ENCODE measurements around the gene LRMDA. TPM values are rescaled to one million over a fixed set of nuclear protein-coding genes. Genes with fewer than 3 reads are reported as not detected.

Gene LRMDA
- total RNA-seq, 2 donors from 2014 or later = 9.6 to 12.6 TPM

GRCh38 chr10:75778665-75779064, 347.2 kb downstream of the LRMDA start:
- Histone ChIP-seq H3K27ac (no peak overlapping the region), H3K36me3 (no peaks in the 10 kb centered on the region), H3K4me3 (no peak overlapping the region), H3K27me3 (replicated peaks; ENCODE audit: insufficient read depth) (no peaks in the 10 kb centered on the region), H3K4me1 (replicated peaks) (peaks cover 6% of the 10 kb centered on the region), H3K9me3 (no peaks in the 10 kb centered on the region)
- TF ChIP-seq POLR2A (IDR thresholded peaks at IDR 0.05) (no peak), POLR2AphosphoS5 (IDR thresholded peaks at IDR 0.05) (no peak)
- TF ChIP-seq, protein P1, sequence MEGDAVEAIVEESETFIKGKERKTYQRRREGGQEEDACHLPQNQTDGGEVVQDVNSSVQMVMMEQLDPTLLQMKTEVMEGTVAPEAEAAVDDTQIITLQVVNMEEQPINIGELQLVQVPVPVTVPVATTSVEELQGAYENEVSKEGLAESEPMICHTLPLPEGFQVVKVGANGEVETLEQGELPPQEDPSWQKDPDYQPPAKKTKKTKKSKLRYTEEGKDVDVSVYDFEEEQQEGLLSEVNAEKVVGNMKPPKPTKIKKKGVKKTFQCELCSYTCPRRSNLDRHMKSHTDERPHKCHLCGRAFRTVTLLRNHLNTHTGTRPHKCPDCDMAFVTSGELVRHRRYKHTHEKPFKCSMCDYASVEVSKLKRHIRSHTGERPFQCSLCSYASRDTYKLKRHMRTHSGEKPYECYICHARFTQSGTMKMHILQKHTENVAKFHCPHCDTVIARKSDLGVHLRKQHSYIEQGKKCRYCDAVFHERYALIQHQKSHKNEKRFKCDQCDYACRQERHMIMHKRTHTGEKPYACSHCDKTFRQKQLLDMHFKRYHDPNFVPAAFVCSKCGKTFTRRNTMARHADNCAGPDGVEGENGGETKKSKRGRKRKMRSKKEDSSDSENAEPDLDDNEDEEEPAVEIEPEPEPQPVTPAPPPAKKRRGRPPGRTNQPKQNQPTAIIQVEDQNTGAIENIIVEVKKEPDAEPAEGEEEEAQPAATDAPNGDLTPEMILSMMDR (IDR thresholded peaks at IDR 0.05) = no peak
- intact Hi-C loops (cut with DNase I) = loop anchor here (10.0 kb wide), 2 partner anchors 526 to 766 kb away; no protein-coding TSS in a partner anchor
- no peak for DNase-seq (ENCODE audit: low spot score)

DNA sequence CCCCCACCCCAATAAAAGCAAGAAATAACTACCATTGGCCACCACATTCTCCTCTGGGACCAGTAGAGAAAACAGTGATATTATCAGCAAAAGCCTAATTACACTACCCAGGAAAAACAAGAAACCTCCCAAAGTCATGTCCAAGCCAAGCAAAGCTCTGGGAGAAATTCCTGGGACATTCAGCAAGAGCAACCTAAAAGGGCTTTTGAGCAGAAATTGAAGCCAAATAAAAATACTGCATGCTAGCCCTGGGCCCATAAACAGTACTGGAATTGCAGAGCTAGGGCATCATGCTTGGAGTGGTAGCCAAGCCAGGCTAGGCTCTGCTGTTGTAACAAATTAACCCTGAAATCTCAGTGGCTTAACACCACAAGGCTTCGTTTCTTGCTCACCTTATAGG, 347.9 kb downstream of the LRMDA start:
- Histone ChIP-seq H3K27me3 (replicated peaks; ENCODE audit: insufficient read depth) (no peaks in the 10 kb centered on the region), H3K4me1 (replicated peaks) (peaks cover 6% of the 10 kb centered on the region), H3K4me3 (no peak overlapping the region), H3K27ac (no peak overlapping the region), H3K9me3 (no peaks in the 10 kb centered on the region), H3K36me3 (no peaks in the 10 kb centered on the region)
- DNase-seq (ENCODE audit: low spot score) = no peak
- 86% methylated on average over 1 of the region's 1 CpG for WGBS
- intact Hi-C loops (cut with DNase I) = loop anchor here (10.0 kb wide), 2 partner anchors 526 to 766 kb away; no protein-coding TSS in a partner anchor
- TF ChIP-seq POLR2A (IDR thresholded peaks at IDR 0.05) (no peak), POLR2AphosphoS5 (IDR thresholded peaks at IDR 0.05) (no peak)
- TF ChIP-seq, protein P1 (IDR thresholded peaks at IDR 0.05) = no peak

- H3K4me3 ChIP-seq = no peak overlapping the region
- no peaks in the 10 kb centered on the region for H3K36me3 ChIP-seq
- no peaks in the 10 kb centered on the region for H3K9me3 ChIP-seq
- no peaks in the 10 kb centered on the region for H3K27me3 ChIP-seq (replicated peaks; ENCODE audit: insufficient read depth)
- TF ChIP-seq, protein P1 (IDR thresholded peaks at IDR 0.05) = no peak
- TF ChIP-seq POLR2AphosphoS5 (IDR thresholded peaks at IDR 0.05) (no peak), POLR2A (IDR thresholded peaks at IDR 0.05) (no peak)
- intact Hi-C loops (cut with DNase I) = no loop called here
- DNase-seq (ENCODE audit: low spot score) = no peak
- WGBS = 84% methylated on average over 18 of the region's 18 CpGs
- no peaks in the 10 kb centered on the region for H3K4me1 ChIP-seq (replicated peaks)
- no peak overlapping the region for H3K27ac ChIP-seq
These were observed 351.2 kb downstream of the LRMDA start for GRCh38 chr10:75782463-75783248.

GRCh38 chr10:75788394-75789205, 357.2 kb downstream of the LRMDA start:
- peak; percentile 55 for DNase-seq (ENCODE audit: low spot score)
- peak overlapping the region; percentile 45 to 64 for H3K27ac ChIP-seq
- intact Hi-C loops (cut with DNase I) = no loop called here

More at GRCh38 chr10:75788394-75789205, 357.2 kb downstream of the LRMDA start:
- H3K9me3 ChIP-seq = no peaks in the 10 kb centered on the region
- peaks cover 4% of the 10 kb centered on the region for H3K4me1 ChIP-seq (replicated peaks)
- H3K4me3 ChIP-seq = no peak overlapping the region
- 10% methylated on average over 4 of the region's 4 CpGs for WGBS
- H3K27me3 ChIP-seq (replicated peaks; ENCODE audit: insufficient read depth) = no peaks in the 10 kb centered on the region
- TF ChIP-seq, protein P1 (IDR thresholded peaks at IDR 0.05) = no peak
- peak; percentile 87 for TF ChIP-seq POLR2AphosphoS5 (IDR thresholded peaks at IDR 0.05)
- no peaks in the 10 kb centered on the region for H3K36me3 ChIP-seq
